Loucy (cell line): ENCODE data around the gene DOK6.

ENCODE experiments used
- H2AFZ ChIP-seq: fragments of 200-600 bp; sonication (generic); 2 replicates; pipeline ENCODE4 v1.6.0; 2016; ENCODE audit warnings: antibody characterized with exemption, mild to moderate bottlenecking, low read length, moderate library complexity
- H3F3A ChIP-seq: fragments of 200-600 bp; 2 replicates; pipeline ENCODE4 v1.6.0; 2016; ENCODE audit warnings: antibody characterized with exemption, low read depth, mild to moderate bottlenecking
- H3K27me3 ChIP-seq: fragments of 200-600 bp; sonication (generic); 2 replicates; pipeline ENCODE4 v1.6.1; 2014; ENCODE audit warnings: low read length, mild to moderate bottlenecking; ENCODE audit not compliant: insufficient read depth, poor library complexity, severe bottlenecking
- H3K36me3 ChIP-seq: fragments of 200-600 bp; sonication (generic); 2 replicates; pipeline ENCODE4 v1.6.1; 2016; ENCODE audit warnings: low read length; ENCODE audit not compliant: insufficient read depth
- H3K4me1 ChIP-seq: fragments of 200-600 bp; sonication (generic); 2 replicates; pipeline ENCODE4 v1.5.1; 2014; ENCODE audit warnings: low read length, mild to moderate bottlenecking; ENCODE audit not compliant: insufficient read depth, poor library complexity, severe bottlenecking
- H3K4me2 ChIP-seq: fragments of 200-600 bp; sonication (generic); 2 replicates; pipeline ENCODE4 v1.6.0; 2014; ENCODE audit warnings: antibody characterized with exemption, low read length, low read depth, mild to moderate bottlenecking; ENCODE audit not compliant: poor library complexity, severe bottlenecking
- H3K4me3 ChIP-seq: fragments of 200-600 bp; sonication (generic); 2 replicates; pipeline ENCODE4 v1.5.1; 2014; ENCODE audit warnings: low read length, mild to moderate bottlenecking, mixed read lengths; ENCODE audit not compliant: poor library complexity, severe bottlenecking
- H3K79me2 ChIP-seq: fragments of 200-600 bp; sonication (generic); 2 replicates; pipeline ENCODE4 v1.6.1; 2014; ENCODE audit warnings: low read length; ENCODE audit not compliant: insufficient read depth
- H3K9ac ChIP-seq: fragments of 200-600 bp; sonication (generic); 2 replicates; pipeline ENCODE4 v1.6.0; 2014; ENCODE audit warnings: mild to moderate bottlenecking, low read depth, low read length, moderate library complexity; ENCODE audit not compliant: poor library complexity, severe bottlenecking
- H3K9me2 ChIP-seq: fragments of 200-600 bp; sonication (generic); replicated peaks from 2 replicates; pipeline ENCODE4 v1.6.1; 2016; ENCODE audit warnings: low read depth, low read length, mixed read lengths
- H3K9me3 ChIP-seq: fragments of 200-600 bp; sonication (generic); 2 replicates; pipeline ENCODE4 v1.6.1; 2014; ENCODE audit warnings: mild to moderate bottlenecking, antibody characterized with exemption, low read length, low read depth; ENCODE audit not compliant: insufficient read depth
- H4K20me1 ChIP-seq: fragments of 200-600 bp; sonication (generic); 2 replicates; pipeline ENCODE4 v1.6.0; 2014; ENCODE audit warnings: antibody characterized with exemption, low read length, mild to moderate bottlenecking; ENCODE audit not compliant: insufficient read depth, poor library complexity, severe bottlenecking
- CTCF ChIP-seq: fragments of 200-600 bp; sonication (generic); conservative IDR thresholded peaks from 2 replicates; pipeline ENCODE4 v1.5.1; 2014; ENCODE audit warnings: mild to moderate bottlenecking, antibody characterized with exemption, low read length
- EZH2phosphoT487 ChIP-seq: fragments of 200-600 bp; IDR thresholded peaks from 2 replicates; pipeline ENCODE4 v1.6.1; 2018; ENCODE audit warnings: antibody characterized with exemption, mild to moderate bottlenecking, moderate library complexity, borderline replicate concordance

The DOK6 gene

GRCh38 chr18:69616114-69616513 is 215.4 kb downstream of the DOK6 start:
- Histone ChIP-seq H3K4me2 (no peak overlapping the region), H3K27me3 (no peaks in the 10 kb centered on the region), H3K9ac (no peak overlapping the region), H3K4me3 (no peak overlapping the region), H3K36me3 (no peaks in the 10 kb centered on the region), H3K4me1 (no peaks in the 10 kb centered on the region), H2AFZ (no peak overlapping the region), H4K20me1 (no peaks in the 10 kb centered on the region), H3K79me2 (no peaks in the 10 kb centered on the region), H3F3A (no peaks in the 10 kb centered on the region), H3K9me2 (no peaks in the 10 kb centered on the region), H3K9me3 (no peaks in the 10 kb centered on the region)
- TF ChIP-seq EZH2phosphoT487 (no peak), CTCF (no peak)

- H3K9me3 ChIP-seq = no peaks in the 10 kb centered on the region
- no peaks in the 10 kb centered on the region for H3K79me2 ChIP-seq
- no peak for TF ChIP-seq CTCF
- no peak overlapping the region for H3K9ac ChIP-seq
- no peaks in the 10 kb centered on the region for H3K9me2 ChIP-seq
- no peak overlapping the region for H2AFZ ChIP-seq
- H3K36me3 ChIP-seq = no peaks in the 10 kb centered on the region
- no peak overlapping the region for H3K4me2 ChIP-seq
- H4K20me1 ChIP-seq = no peaks in the 10 kb centered on the region
- no peaks in the 10 kb centered on the region for H3K27me3 ChIP-seq
- H3K4me3 ChIP-seq = no peak overlapping the region
- H3K4me1 ChIP-seq = no peaks in the 10 kb centered on the region
- H3F3A ChIP-seq = no peaks in the 10 kb centered on the region
Observed at GRCh38 chr18:69617408-69617807, 216.7 kb downstream of the DOK6 start.

DNA sequence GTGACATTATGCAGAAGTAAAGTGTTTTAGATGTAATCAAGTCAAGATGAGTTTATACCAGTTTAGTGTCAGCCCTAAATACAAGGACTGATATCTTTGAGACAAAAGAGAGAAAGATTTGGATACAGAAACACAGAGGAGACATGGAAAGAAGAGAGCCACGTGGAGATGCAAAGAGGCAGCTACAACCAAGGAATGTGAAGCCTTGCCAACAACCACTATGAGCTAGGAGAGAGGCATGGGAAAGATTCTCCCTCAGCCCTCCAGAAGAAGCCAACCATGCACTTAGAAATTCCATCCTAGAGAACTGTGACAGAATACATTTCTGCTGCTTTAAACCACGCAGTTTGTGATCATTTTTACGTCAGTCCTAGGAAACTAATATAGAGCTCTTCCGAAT is 217.2 kb downstream of the DOK6 start:
- Histone ChIP-seq H3F3A (no peaks in the 10 kb centered on the region), H4K20me1 (no peaks in the 10 kb centered on the region), H2AFZ (no peak overlapping the region)

More for the DNA sequence above, 217.2 kb downstream of the DOK6 start:
- H3K9me2 ChIP-seq = no peaks in the 10 kb centered on the region
- no peaks in the 10 kb centered on the region for H3K4me1 ChIP-seq
- TF ChIP-seq EZH2phosphoT487 = no peak
- TF ChIP-seq CTCF = no peak
- no peaks in the 10 kb centered on the region for H3K27me3 ChIP-seq
- no peaks in the 10 kb centered on the region for H3K9me3 ChIP-seq
- H3K79me2 ChIP-seq = no peaks in the 10 kb centered on the region
- no peaks in the 10 kb centered on the region for H3K36me3 ChIP-seq
- H3K4me2 ChIP-seq = no peak overlapping the region
- no peak overlapping the region for H3K4me3 ChIP-seq
- H3K9ac ChIP-seq = no peak overlapping the region
